HG03354 (cell line): Measurements from ENCODE around the gene LIMS2.

ENCODE experiments used
- ATAC-seq: cut with Tn5 transposase; IDR thresholded peaks from one replicate; pipeline ENCODE4 v1.9.1; 2021; ENCODE audit warnings: mild to moderate bottlenecking; ENCODE audit not compliant: unreplicated experiment, poor library complexity, severe bottlenecking

LIMS2 gene

GRCh38 chr2:127626917-127627739 is 48.2 kb downstream of the LIMS2 start:
- ATAC-seq = no peak

GRCh38 chr2:127626175-127626574 is 49.2 kb downstream of the LIMS2 start:
- no peak for ATAC-seq

- no peak for ATAC-seq
Measured at GRCh38 chr2:127625572-127625951, 49.8 kb downstream of the LIMS2 start.

GRCh38 chr2:127624756-127625571 is 50.4 kb downstream of the LIMS2 start:
- ATAC-seq = no peak

GRCh38 chr2:127624320-127624755 is 51.0 kb downstream of the LIMS2 start:
- ATAC-seq = no peak

- no peak for ATAC-seq
Measured at GRCh38 chr2:127623388-127624319, 51.7 kb downstream of the LIMS2 start.

GRCh38 chr2:127622561-127623387 is 52.6 kb downstream of the LIMS2 start:
- no peak for ATAC-seq

- ATAC-seq = no peak
Measured at GRCh38 chr2:127621981-127622431, 53.3 kb downstream of the LIMS2 start.

GRCh38 chr2:127620866-127621265 is 54.5 kb downstream of the LIMS2 start:
- no peak for ATAC-seq

GRCh38 chr2:127619877-127620705 is 55.2 kb downstream of the LIMS2 start:
- ATAC-seq = no peak

GRCh38 chr2:127619203-127619590 is 56.1 kb downstream of the LIMS2 start:
- ATAC-seq = no peak

GRCh38 chr2:127618551-127619202 is 56.7 kb downstream of the LIMS2 start:
- ATAC-seq = no peak

GRCh38 chr2:127615511-127616166 is 59.7 kb downstream of the LIMS2 start:
- no peak for ATAC-seq

- no peak for ATAC-seq
Measured at GRCh38 chr2:127614731-127615130, 60.6 kb downstream of the LIMS2 start.

- no peak for ATAC-seq
Measured at GRCh38 chr2:127614246-127614645, 61.1 kb downstream of the LIMS2 start.

- no peak for ATAC-seq
Measured at GRCh38 chr2:127612111-127612822, 63.1 kb downstream of the LIMS2 start.
